ENCODE data around the gene CDX1. TPM values are rescaled to one million over a fixed set of nuclear protein-coding genes. Genes with fewer than 3 reads are reported as not detected.
A peak's percentile ranks its signal among the peaks of the same experiment; 100 is the strongest.

The CDX1 gene
- total RNA-seq, 1 experiment from 2014 or later, result 0.22 TPM

GRCh38 chr5:150163547-150164059 lies 3.0 kb upstream of the CDX1 start:
- peak; percentile 64 for DNase-seq
- no peak overlapping the region for H3K27ac Mint-ChIP-seq

More at GRCh38 chr5:150163547-150164059, 3.0 kb upstream of the CDX1 start:
- Histone ChIP-seq H3K4me1 (ENCODE audit: insufficient read depth, low read length) (no peaks in the 10 kb centered on the region), H3K56ac (ENCODE audit: insufficient read length, low read depth, low read length) (no peak overlapping the region), H4K20me1 (ENCODE audit: control insufficient read depth, insufficient read depth, insufficient read length) (no peaks in the 10 kb centered on the region), H3K79me2 (ENCODE audit: insufficient read depth, low read length) (no peaks in the 10 kb centered on the region), H4K8ac (replicated peaks; ENCODE audit: insufficient read length, low read depth, low read length) (no peak overlapping the region), H3K4me2 (ENCODE audit: insufficient read depth, insufficient read length, low read length) (no peak overlapping the region), H2BK5ac (ENCODE audit: insufficient read length, low read length) (no peak overlapping the region), H3K27me3 (ENCODE audit: insufficient read depth, low read length) (peaks cover 37% of the 10 kb centered on the region), H4K91ac (ENCODE audit: insufficient read length, low read depth, low read length) (no peak overlapping the region), H3K79me1 (ENCODE audit: insufficient read depth, low read depth, low read length, poor library complexity, severe bottlenecking) (no peaks in the 10 kb centered on the region), H2BK120ac (ENCODE audit: low read depth, low read length, poor library complexity, severe bottlenecking) (no peak overlapping the region), H4K5ac (ENCODE audit: insufficient read length, low read depth, low read length) (no peak overlapping the region), H3K27ac (ENCODE audit: insufficient read length, low read depth, low read length) (no peak overlapping the region), H3K9me3 (ENCODE audit: control insufficient read depth, low read depth, low read length) (no peaks in the 10 kb centered on the region), H2AK5ac (ENCODE audit: insufficient read length, low read length) (no peak overlapping the region), H3T11ph (ENCODE audit: low read length) (no peak overlapping the region), H3K18ac (ENCODE audit: insufficient read length, low read depth, low read length) (no peak overlapping the region), H2BK12ac (ENCODE audit: insufficient read length, low read depth, low read length) (no peak overlapping the region), H3K14ac (ENCODE audit: insufficient read depth, low read length) (no peak overlapping the region), H2BK20ac (ENCODE audit: low read depth, low read length, poor library complexity, severe bottlenecking) (no peak overlapping the region), H2AFZ (ENCODE audit: low read length) (no peak overlapping the region), H3K23ac (ENCODE audit: insufficient read length, low read depth, low read length) (no peak overlapping the region), H3K4ac (ENCODE audit: low read depth, low read length) (no peak overlapping the region), H3K23me2 (ENCODE audit: insufficient read length, low read depth, low read length, poor library complexity, severe bottlenecking) (no peaks in the 10 kb centered on the region), H3K9ac (ENCODE audit: extremely low read depth, insufficient read length, low read length) (no peak overlapping the region), H2BK15ac (ENCODE audit: low read depth, low read length) (no peak overlapping the region)
- Mint-ChIP-seq H3K4me3 (no peak overlapping the region; a peak in 1 of 5 replicates), H3K9me3 (peaks cover 3 to 6% of the 10 kb centered on the region in 2 experiments; a peak in 2 of 5 replicates), H3K27me3 (ENCODE audit: low read depth) (peaks cover 73% of the 10 kb centered on the region), H3K36me3 (ENCODE audit: insufficient read depth in 1 of 3, low read depth in 3 of 3) (no peaks in the 10 kb centered on the region), H3K4me1 (peaks cover 17 to 25% of the 10 kb centered on the region in 2 experiments)
- no CpG with 5 or more reads among the region's 13 CpGs for WGBS (ENCODE audit: extremely low coverage, insufficient read length, low lambda C conversion rate)
- TF ChIP-seq CTCF (conservative IDR thresholded peaks at IDR 0.05), result peak; percentile 25; the same call in 1 of the 3 replicates

Measured in H9 (cell line).